Right hindlimb (tissue), 1 donor: Measurements from ENCODE around the gene C1orf226.
"Not testable (repeated sequence)": the region's sequence is repeated elsewhere in the genome, so short reads cannot be mapped to it uniquely, and the experiment has no call there.

ENCODE experiments used
- DNase-seq: peaks from one replicate; pipeline ENCODE4 v3.0.0-alpha.2; 2018

The C1orf226 gene, protein sequence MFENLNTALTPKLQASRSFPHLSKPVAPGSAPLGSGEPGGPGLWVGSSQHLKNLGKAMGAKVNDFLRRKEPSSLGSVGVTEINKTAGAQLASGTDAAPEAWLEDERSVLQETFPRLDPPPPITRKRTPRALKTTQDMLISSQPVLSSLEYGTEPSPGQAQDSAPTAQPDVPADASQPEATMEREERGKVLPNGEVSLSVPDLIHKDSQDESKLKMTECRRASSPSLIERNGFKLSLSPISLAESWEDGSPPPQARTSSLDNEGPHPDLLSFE

GRCh38 chr1:162381383-162381782 is at the start of gene C1orf226:
Gene C1orf226, plus strand, starts transcription at chr1:162381728. Its CDS starts 174 bp downstream, at chr1:162381902.
- no peak for DNase-seq

DNA sequence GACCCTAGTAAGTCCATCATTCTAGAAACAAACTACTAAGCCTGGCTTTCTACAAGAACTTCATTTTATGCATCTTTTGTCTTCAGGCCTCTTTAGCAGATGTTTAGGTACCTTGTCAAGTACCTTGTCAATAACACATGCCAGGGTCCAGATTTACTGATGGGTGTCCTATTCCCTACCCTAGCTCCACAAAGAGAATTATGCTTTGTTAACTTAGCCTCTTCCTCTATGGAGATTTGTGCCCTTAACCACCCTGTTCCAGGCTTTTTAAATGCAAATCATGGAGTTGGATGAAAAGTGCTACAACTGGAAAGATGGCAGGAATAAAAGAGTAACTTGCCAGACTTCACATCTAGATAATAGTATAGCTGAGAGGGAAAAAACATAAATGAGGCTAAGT is 47.5 kb upstream of the C1orf226 start:
- DNase-seq: no peak

GRCh38 chr1:162335126-162335525 is 46.4 kb upstream of the C1orf226 start:
- DNase-seq: peak; percentile 67

DNA sequence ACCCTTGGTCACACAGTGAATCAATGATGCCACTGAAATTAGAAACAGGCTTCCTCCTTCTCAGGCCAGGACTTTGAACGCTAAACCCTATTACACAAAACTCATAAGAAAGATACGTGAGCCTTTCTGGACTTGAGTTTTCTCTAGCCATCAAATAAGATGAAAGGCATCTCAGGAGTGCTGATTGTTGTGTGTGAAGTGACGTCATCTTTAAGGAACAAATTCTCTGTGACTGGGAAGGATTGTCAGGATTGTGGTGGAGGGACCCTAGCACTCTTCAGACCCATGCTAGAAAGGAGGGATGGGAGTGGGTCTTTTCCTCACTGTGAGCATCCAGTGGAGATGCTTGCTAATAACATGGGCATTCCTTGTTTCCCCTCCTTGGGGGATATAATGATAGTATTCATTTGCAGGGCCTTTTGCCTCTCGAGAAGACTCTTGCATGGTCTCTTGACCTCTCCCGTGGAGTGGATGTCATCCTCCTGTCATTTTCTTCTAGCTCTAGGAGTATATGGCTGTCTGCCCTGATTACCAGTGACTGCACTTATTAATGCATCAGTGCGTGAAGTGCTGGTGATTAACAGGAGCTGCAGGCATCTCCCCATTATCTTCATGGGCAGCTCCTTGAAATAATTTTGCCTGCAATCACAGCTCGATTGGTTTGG is 44.8 kb upstream of the C1orf226 start:
- DNase-seq: no peak

GRCh38 chr1:162342452-162342983 is 39.0 kb upstream of the C1orf226 start:
- DNase-seq: no peak

DNA sequence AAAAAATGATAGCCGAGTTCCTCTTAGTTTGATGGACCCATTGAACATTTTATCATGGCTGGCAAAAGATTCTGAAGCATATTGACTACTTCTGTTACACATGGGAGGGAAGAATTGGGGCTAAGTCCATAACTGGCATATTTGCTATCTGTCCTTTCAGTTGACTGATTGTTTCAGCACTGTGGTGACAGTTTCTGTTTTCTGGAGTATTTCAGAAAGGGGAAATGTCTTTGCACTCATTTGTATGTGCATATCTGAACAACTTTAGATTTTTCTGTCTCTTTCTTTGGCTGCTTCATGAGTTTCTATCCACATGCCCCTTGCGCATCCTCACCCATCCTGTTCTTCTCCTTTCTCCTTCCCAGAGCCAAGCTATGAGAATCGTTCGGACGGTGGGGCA is 38.1 kb upstream of the C1orf226 start:
- DNase-seq: no peak

- DNase-seq: no peak
Observed at GRCh38 chr1:162347281-162347680, 34.2 kb upstream of the C1orf226 start.

GRCh38 chr1:162349635-162350330 is 31.7 kb upstream of the C1orf226 start:
- DNase-seq: no peak

DNA sequence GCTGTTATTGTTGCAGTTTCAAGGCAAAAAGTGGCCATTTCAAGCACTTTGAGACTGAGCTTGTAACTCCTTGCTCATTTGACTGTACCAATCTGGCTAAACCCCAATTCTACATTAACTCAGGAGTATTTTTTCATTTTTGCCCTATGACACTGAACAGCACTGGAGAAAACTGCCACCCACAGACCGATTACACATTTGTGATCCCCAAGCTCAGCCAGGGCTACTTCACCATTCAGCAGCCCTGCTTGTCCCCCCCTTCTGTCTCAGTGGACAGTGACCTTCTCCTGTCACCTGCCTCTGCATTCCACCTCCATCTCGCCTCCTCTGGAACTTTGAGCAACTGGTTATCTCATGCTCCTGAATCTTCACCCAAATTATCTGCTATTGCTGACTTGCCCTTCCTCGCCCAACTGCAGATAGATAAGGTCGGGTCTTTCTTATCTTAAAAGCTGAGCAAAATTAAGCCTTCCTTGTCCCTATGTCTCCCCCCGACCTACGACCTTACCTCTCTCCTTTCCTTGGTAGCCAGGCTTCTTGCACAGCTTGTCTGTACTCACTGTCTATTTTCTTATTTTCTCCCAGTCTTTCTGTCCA is 30.2 kb upstream of the C1orf226 start:
- DNase-seq: no peak

- not testable (repeated sequence) for DNase-seq
Observed at GRCh38 chr1:162351874-162352273, 29.7 kb upstream of the C1orf226 start.

DNA sequence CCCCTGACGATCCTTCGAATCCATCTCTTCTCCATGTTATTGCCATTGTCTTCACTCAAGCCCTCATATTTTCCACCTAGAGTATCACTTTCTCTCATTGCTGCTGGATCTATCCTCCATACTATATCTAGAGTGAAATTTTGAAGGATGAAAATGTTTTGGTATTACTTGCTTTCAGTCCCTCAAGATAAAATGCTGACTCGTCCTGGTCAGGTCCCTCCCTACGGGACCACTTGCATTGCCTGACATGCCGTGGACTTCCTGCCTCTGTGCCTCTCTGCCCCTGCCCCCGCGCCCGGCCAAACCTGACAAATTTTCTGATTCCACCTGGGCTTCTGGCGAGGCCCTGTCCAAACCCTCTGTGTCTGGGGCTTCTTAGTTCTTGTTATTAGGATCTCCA is 28.4 kb upstream of the C1orf226 start:
- no peak for DNase-seq

GRCh38 chr1:162353702-162354101 is 27.8 kb upstream of the C1orf226 start:
- DNase-seq: no peak

- no peak for DNase-seq
Observed at GRCh38 chr1:162357681-162358266, 23.8 kb upstream of the C1orf226 start.

DNA sequence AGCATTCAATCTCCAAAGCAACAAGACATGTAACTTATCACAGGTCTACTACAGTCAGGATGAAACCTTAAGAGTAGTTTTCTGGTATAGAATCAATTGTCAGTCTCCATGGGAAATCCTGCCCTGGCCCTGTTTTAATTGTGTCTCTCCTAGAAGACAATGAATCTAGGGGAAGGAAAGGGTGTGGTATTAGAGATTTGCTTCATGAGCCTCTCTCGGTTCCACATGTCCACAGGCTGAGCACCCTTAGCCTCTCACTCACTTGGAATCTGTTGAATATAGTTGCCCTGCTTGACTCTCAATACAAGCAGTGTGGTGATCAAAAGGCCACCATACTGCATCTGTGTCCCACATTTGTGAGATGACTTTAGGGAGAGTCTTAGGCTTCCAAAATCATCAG is 22.6 kb upstream of the C1orf226 start:
- DNase-seq: no peak

- DNase-seq: no peak
Observed at GRCh38 chr1:162359523-162360236, 21.8 kb upstream of the C1orf226 start.

GRCh38 chr1:162360237-162360873 is 21.2 kb upstream of the C1orf226 start:
- DNase-seq: no peak

GRCh38 chr1:162360874-162361260 is 20.7 kb upstream of the C1orf226 start:
- DNase-seq: no peak

DNA sequence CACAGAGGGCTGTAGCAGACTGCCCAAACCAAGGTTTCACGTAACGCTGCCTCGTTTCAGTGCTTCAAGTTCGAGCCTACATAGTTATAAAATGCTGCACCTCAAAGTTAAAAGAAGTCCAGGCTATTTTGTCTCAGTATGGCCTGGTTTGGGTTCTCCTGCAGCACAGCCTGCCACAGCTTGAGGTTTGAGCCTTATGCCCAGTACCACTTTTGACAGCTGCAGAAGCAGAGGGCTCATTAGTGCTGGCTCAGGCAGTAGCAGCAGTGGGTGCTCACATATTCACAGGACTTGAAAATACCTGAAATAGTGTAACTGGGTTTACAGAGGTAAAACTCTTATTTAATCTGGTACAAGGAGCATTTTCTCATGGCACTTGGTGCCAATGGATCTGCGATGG is 20.2 kb upstream of the C1orf226 start:
- DNase-seq: no peak

- no peak for DNase-seq
Observed at GRCh38 chr1:162363823-162364222, 17.7 kb upstream of the C1orf226 start.

DNA sequence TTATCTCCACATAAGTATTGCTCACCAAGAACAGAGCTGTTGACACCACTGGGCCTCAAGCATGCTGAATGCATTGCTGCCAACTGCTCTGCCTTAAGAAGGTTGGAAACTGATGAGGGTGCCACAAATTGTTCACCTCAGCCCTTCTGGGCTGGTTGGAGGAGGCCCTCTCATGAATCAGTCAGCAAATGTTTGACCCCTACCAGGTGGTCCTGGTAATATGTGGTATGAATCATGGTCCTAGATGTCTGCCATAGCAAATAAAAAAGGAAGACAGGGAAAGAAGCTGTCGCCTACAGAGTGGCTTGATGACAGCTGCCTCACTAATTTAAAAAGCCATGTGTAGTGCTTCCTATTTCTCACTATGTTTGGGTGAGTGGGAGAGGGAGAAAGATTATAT is 17.0 kb upstream of the C1orf226 start:
- no peak for DNase-seq

- DNase-seq: no peak
Observed at GRCh38 chr1:162365284-162366020, 16.1 kb upstream of the C1orf226 start.
